ENCODE results near the gene MYO16. TPM values are rescaled to one million over a fixed set of nuclear protein-coding genes. Genes with fewer than 3 reads are reported as not detected.

Gene MYO16
- total RNA-seq, 3 donors from 2014 or later, result 0.15 to 0.48 (median 0.33) TPM

- H3K27ac ChIP-seq, result no peak overlapping the region
- H3K4me3 ChIP-seq, result no peak overlapping the region
- H3K4me1 ChIP-seq, result no peaks in the 10 kb centered on the region
- intact Hi-C loops (cut with DNase I; ENCODE audit: low total_unique reads), result no loop called here
- H3K36me3 ChIP-seq, result no peaks in the 10 kb centered on the region
- no peak for DNase-seq (ENCODE audit: low spot score in 2 of 2)
- H3K27me3 ChIP-seq, result no peaks in the 10 kb centered on the region
- TF ChIP-seq, protein P1, sequence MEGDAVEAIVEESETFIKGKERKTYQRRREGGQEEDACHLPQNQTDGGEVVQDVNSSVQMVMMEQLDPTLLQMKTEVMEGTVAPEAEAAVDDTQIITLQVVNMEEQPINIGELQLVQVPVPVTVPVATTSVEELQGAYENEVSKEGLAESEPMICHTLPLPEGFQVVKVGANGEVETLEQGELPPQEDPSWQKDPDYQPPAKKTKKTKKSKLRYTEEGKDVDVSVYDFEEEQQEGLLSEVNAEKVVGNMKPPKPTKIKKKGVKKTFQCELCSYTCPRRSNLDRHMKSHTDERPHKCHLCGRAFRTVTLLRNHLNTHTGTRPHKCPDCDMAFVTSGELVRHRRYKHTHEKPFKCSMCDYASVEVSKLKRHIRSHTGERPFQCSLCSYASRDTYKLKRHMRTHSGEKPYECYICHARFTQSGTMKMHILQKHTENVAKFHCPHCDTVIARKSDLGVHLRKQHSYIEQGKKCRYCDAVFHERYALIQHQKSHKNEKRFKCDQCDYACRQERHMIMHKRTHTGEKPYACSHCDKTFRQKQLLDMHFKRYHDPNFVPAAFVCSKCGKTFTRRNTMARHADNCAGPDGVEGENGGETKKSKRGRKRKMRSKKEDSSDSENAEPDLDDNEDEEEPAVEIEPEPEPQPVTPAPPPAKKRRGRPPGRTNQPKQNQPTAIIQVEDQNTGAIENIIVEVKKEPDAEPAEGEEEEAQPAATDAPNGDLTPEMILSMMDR (IDR thresholded peaks at IDR 0.05), result no peak
- no peak for TF ChIP-seq POLR2AphosphoS5 (IDR thresholded peaks at IDR 0.05)
- TF ChIP-seq POLR2A (IDR thresholded peaks at IDR 0.05), result no peak
- H3K9me3 ChIP-seq, result no peaks in the 10 kb centered on the region
Observed at GRCh38 chr13:108760129-108760528, 130.7 kb downstream of the MYO16 start.

- TF ChIP-seq POLR2A (IDR thresholded peaks at IDR 0.05) (no peak), POLR2AphosphoS5 (IDR thresholded peaks at IDR 0.05) (no peak)
- TF ChIP-seq, protein P1 (IDR thresholded peaks at IDR 0.05), result no peak
- no peak overlapping the region for H3K4me3 ChIP-seq
Observed at GRCh38 chr13:108760541-108760940, 131.1 kb downstream of the MYO16 start.

DNA sequence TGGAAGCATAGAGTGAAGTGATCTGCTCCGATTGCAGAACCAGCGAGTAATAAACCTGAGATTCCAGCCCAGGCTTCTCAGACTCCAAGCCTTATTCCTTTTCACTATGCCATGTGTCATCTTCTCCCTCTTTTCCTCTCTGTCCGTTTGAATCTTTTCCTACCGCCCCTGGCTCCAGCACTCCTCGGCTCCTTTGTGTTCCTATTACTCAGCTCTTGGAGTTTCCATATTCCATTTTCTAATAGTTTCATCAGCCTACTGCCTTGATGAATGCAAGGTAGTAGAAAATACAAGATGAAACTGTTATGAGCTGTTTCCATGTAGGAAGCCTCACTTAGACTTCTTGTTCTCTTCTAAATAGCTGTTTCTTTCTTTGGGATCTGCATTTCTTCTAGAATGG is 138.6 kb downstream of the MYO16 start:
- TF ChIP-seq POLR2A (IDR thresholded peaks at IDR 0.05), result no peak
- TF ChIP-seq, protein P1 (IDR thresholded peaks at IDR 0.05), result no peak
- no peak for TF ChIP-seq POLR2AphosphoS5 (IDR thresholded peaks at IDR 0.05)
- Histone ChIP-seq H3K4me3 (no peak overlapping the region), H3K4me1 (no peaks in the 10 kb centered on the region), H3K27ac (no peak overlapping the region), H3K27me3 (peaks cover 0 to 2% of the 10 kb centered on the region in 2 donors), H3K36me3 (no peaks in the 10 kb centered on the region), H3K9me3 (no peaks in the 10 kb centered on the region)
- intact Hi-C loops (cut with DNase I; ENCODE audit: low total_unique reads), result no loop called here
- DNase-seq (ENCODE audit: low spot score in 2 of 2), result no peak

More at GRCh38 chr13:108760541-108760940, 131.1 kb downstream of the MYO16 start:
- DNase-seq (ENCODE audit: low spot score in 2 of 2), result no peak
- H3K4me1 ChIP-seq, result no peaks in the 10 kb centered on the region
- H3K27ac ChIP-seq, result no peak overlapping the region
- no peaks in the 10 kb centered on the region for H3K9me3 ChIP-seq
- no peaks in the 10 kb centered on the region for H3K36me3 ChIP-seq
- intact Hi-C loops (cut with DNase I; ENCODE audit: low total_unique reads), result no loop called here
- no peaks in the 10 kb centered on the region for H3K27me3 ChIP-seq

- peaks cover 0 to 2% of the 10 kb centered on the region in 2 donors for H3K27me3 ChIP-seq
- no peaks in the 10 kb centered on the region for H3K4me1 ChIP-seq
- TF ChIP-seq, protein P1 (IDR thresholded peaks at IDR 0.05), result no peak
- TF ChIP-seq POLR2AphosphoS5 (IDR thresholded peaks at IDR 0.05) (no peak), POLR2A (IDR thresholded peaks at IDR 0.05) (no peak)
- H3K4me3 ChIP-seq, result no peak overlapping the region
- H3K27ac ChIP-seq, result no peak overlapping the region
- intact Hi-C loops (cut with DNase I; ENCODE audit: low total_unique reads), result no loop called here
- DNase-seq (ENCODE audit: low spot score in 2 of 2), result no peak
- H3K9me3 ChIP-seq, result no peaks in the 10 kb centered on the region
- no peaks in the 10 kb centered on the region for H3K36me3 ChIP-seq
Observed at GRCh38 chr13:108769213-108770070, 140.0 kb downstream of the MYO16 start.

GRCh38 chr13:108775597-108775996 is 146.2 kb downstream of the MYO16 start:
- no peak overlapping the region for H3K27ac ChIP-seq
- no peaks in the 10 kb centered on the region for H3K27me3 ChIP-seq
- no peak overlapping the region for H3K4me3 ChIP-seq
- intact Hi-C loops (cut with DNase I; ENCODE audit: low total_unique reads), result no loop called here
- H3K9me3 ChIP-seq, result no peaks in the 10 kb centered on the region
- H3K4me1 ChIP-seq, result no peaks in the 10 kb centered on the region
- no peaks in the 10 kb centered on the region for H3K36me3 ChIP-seq
- TF ChIP-seq POLR2A (IDR thresholded peaks at IDR 0.05) (no peak), POLR2AphosphoS5 (IDR thresholded peaks at IDR 0.05) (no peak)
- TF ChIP-seq, protein P1 (IDR thresholded peaks at IDR 0.05), result no peak
- no peak for DNase-seq (ENCODE audit: low spot score in 2 of 2)

All from breast epithelium (tissue), 4 donors.